SKM-1 treated with dmso at 0.1 percent for 144 hours (cell line): ENCODE measurements around the gene CHST1.

ENCODE experiments used
- DNase-seq: peaks from one replicate; lab custom pipeline; 2025; ENCODE audit not compliant: unreplicated experiment; lab: John Stamatoyannopoulos, UW

CHST1 gene

GRCh38 chr11:45660729-45661438 is 4.5 kb downstream of the CHST1 start:
- DNase-seq = no peak

- no peak for DNase-seq
Observed at GRCh38 chr11:45659818-45660160, 5.6 kb downstream of the CHST1 start.

DNA sequence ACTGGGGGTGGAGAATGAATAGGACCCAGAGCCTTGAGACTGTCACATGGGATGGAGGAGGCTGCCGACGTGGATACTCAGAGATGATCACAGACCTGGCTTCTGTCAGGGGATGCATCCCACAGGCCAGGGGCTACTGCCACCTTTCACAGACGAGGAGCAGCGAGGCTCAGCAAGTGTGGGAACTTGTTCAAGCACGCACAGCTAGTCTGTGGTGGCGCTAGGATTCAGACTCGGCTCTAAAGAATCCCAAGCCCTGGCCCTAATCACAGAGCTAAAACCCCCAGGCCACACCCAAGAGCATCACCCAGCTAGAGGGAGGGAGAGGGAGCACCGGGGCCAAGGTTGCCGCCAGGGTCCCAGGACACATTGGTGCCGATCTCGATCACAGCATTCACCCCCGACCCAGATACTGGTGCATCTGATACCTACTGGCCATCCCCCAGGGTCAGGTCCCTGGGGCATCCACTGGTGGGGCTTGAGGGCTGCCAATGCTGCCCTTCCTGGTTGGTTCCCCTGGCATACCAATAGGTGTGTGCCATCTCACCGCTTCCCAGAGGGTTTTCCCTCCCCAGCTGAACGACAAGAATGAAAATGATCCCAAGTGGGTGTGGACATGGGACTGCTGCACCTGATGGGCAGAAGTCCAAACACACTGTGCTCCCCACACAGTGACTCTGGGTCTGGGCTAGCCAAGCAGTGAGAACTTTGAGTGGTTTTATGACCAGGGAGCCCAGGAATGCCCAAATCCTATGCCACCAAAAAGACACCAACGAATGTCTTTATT is 6.2 kb downstream of the CHST1 start:
- DNase-seq = no peak

DNA sequence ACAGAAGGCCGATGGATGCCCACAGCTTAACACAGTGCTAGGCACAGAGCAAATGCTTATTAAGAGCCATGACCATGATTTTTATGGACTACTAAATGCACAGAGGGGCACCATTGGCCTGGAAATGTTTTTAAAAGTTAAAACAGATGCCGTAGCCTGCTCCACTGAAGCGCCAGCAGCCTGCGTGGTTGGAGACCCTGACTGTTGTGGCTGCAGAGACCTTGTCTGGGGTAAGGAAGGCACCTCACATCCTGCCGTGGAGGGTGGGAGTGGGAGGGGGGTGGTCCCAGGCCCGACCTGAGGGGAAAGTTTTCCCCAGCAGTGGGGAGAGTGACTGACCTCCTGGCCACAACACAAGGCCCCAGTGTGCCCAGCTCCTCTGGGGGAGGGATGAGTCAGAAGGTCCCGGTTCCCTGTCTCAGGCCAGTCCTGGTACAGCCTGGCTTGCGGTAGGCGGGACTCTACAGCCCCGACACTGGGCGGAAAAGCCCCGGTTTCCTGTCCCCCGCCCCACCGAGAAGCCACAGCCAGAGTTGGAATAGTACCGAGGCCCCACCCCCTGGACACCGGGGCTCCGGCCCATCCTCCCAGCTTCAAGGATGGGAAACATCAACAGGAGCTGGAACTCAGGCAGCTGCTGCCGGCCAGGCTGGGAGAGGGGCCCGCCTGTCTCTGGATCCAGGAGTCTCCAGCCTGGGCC is 7.0 kb downstream of the CHST1 start:
- no peak for DNase-seq

- DNase-seq = no peak
Observed at GRCh38 chr11:45657496-45658260, 7.7 kb downstream of the CHST1 start.

- DNase-seq = no peak
Observed at GRCh38 chr11:45655831-45656230, 9.6 kb downstream of the CHST1 start.

DNA sequence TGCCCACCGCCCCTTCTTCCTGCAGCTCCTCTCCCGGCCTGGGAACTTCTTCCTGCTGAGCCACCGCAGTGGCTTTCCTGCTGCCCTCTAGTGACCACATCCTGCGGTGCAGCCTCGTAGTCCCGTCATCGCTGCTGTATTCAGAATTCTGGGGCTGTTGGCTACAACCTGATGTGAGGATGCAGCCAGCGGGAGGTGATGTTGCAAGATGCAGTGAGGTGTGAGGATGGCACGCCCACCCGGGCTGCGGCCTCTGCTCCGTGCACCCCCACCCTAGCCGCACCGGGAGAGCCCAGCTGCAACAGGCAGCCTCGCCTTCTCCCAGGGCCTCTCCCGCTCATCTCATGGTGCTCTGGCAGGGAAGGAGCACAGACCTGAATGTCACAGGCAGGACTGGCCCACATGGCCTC is 10.1 kb downstream of the CHST1 start:
- DNase-seq = peak; percentile 28

DNA sequence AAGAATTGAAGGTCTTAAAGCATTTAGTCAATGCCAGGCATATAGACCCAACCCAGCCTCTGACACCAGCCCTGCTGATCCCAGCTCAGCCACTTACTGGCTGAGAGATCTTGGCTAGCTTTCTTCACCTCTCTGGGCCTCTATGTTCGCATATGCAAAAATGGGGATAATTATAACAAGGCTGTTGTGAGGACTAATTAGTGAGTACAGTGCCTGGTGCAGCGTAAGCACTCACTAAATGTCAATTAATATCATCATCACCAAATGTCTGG is 10.5 kb downstream of the CHST1 start:
- DNase-seq = no peak

- DNase-seq = no peak
Observed at GRCh38 chr11:45654231-45655011, 11.0 kb downstream of the CHST1 start.

DNA sequence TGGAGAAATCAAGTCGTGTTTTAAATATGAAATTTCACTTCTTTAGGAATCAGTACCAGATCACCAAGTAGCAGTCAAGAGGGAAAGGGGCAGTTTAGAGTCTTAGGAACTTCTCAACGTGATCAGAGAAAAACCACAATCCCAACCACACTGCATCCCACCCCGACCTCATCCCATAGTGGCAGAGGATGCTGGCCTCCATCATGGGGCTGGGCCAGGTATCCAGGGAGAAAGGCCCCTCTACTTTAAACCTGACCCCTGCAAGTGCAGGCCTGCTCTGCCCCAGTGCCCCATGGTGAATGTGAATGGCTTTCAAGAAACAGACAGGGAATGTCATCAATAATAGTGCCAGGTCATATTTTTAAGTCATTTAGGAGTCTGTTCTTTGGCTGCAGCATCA is 12.1 kb downstream of the CHST1 start:
- no peak for DNase-seq

DNA sequence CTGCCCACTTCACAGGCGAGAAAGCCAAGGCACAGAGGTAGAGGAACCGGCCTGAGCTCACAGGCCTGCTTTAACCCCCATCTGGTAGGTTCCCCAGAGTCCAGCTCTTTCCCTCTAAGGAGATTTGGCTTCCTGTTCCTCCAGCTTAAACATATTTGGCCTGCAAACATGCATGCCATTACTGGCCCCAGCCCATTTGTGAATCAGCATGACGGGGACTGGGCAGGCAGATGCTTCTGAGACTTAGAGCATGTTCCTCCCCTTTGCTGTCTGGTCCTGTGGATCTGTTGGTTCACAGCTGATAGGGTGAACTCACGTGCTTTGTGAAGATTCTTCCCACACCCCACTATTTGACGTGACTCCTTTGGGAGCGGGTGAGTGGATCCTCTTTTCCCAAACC is 12.6 kb downstream of the CHST1 start:
- no peak for DNase-seq

GRCh38 chr11:45651841-45652749 is 13.3 kb downstream of the CHST1 start:
- DNase-seq = no peak

DNA sequence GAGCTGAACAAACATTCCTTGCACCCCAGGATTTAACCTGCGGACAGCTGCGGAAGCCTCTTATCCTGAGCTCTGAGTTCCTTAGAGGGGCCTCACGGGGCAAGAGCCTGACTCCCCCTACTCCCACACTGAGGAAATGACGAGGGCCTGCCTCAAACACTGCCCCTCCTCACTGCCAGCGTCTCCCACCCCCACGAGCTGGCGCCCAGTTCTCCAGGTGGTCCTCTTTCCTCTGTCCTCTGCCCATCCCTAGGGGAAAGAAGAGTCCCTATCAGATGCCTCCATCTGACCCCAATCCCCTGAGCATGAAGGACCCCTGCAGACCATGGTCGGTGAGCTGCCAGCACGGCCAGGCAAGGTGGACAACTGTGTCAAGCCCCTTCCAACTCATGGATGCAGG is 14.3 kb downstream of the CHST1 start:
- no peak for DNase-seq

DNA sequence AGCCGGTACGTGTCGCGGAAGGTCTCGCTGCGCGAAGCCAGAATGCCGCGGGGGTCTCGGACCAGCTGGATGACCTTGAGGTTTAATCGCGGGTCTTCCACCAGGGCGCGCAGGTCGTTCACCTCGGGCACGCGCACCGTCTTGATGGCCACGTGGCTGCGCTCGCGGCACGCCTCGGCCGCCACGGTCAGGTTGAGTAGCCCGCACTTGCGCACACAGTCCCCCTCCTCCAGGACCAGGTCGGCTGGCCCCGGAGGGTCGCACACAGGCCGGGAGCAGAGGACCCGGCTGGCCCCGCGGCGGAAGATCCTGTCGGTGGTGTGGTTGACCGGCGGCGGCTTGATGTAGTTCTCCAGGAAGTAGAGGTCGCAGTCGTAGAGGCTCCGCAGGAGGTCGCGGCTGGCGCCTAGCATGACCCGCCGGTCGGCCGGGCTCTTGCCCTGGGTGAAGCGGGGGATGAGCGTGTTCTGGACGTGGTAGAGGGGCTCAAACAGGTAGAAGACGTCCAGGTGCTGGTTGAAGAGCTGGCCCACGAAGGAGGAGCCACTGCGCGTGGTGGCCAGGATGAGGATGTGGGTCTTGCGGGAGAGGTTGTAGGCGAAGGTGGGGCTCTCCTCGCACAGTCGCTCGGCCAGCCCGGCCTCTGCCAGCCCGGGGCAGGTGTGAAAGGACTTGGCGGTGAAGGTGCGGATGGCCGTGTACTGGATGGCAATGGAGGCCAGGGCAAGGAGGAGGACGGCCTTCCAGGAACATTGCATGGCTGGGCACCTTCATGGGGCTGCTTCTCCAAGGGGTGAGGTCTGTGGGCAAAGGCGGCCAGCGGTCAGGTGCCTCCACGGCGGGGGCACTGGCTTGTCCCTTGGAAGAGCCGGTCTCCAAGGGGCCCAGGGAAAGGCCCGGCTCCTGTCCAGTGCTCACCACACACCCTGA is 15.0 kb downstream of the CHST1 start:
- DNase-seq = no peak

DNA sequence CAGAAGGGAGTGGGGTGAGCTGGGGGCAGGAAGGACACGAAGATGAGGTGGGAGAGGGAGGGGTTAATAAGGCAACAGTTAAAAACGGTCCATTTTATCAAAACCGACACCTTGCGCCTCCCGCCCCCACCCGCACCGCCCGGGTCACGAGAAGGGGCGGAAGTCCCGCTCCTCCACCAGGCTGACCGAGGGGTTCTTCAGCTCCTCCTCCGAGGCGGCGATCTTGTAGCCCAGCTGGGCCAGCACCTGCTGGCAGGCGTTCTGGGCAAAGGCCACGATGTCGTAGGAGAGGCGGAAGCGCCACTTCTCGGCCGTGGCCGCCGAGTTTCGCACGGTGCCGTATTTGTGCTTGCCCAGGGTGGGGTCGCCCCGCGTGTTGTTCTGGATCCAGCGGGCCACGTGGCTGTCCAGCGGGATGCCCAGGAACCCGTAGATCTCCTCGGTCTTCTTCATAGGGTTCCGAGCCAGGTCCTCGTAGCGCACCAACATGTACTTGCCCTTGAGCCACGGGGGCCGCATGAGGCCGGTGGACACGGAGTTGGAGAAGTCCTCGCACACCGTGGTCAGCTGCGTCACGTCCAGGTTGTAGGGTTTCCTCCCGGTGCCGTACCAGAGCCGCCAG is 15.8 kb downstream of the CHST1 start:
- DNase-seq = no peak

DNA sequence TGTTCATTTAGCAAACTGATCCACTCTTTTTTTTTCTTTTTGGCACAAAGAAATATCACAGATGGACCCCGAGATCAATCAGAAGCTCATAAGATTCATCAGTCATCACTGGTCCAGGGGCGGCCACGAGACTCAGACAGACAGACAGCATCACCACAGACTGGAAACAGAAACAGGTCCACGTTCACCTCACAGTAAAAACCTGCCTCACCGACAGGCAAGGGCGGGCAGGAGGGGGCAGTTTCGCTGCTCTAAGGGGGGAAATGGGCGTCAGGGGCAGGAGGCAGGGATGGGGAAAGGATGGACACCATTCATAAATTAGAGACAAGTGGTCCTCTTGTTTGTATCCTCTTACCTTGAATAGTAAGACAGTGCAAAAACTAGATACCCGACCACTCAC is 16.5 kb downstream of the CHST1 start:
- no peak for DNase-seq

- DNase-seq = no peak
Observed at GRCh38 chr11:45647786-45648185, 17.6 kb downstream of the CHST1 start.

DNA sequence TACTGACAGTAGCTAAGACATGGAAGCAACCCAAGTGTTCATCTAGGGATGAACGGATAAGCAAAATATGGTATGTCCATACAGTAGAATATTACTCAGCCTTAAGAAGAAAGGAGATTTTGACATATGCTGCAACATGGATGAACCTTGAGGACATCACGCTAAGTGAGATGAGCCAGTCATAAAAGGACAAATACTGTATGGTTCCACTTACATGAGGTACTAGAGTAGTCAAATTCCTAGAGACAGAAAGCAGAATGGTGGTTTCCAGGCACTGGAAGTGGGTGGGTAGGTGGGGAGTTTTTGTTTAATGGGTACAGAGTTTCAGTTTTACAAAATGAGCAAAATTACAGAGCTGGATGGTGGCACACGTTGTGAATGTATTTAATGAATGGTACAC is 18.1 kb downstream of the CHST1 start:
- no peak for DNase-seq
